GM13976 (cell line): ENCODE data around the gene BCAS3.

Experiments
- DNase-seq: peaks from one replicate; pipeline ENCODE4 v3.0.0; 2012; ENCODE audit warnings: low spot score
- in situ Hi-C: fragments of 300-500 bp; cut with MboI; formaldehyde crosslinking; loops from one replicate; pipeline ENCODE4 v1.12.0; 2022; ENCODE audit warnings: low sequenced_read_pairs, mixed read lengths, inconsistent platforms; ENCODE audit not compliant: unreplicated experiment
- TF ChIP-seq, protein P1 (sequence below): IDR thresholded peaks from 2 replicates; pipeline ENCODE4 v1.5.1; 2012; ENCODE audit warnings: borderline replicate concordance, mild to moderate bottlenecking; ENCODE audit not compliant: insufficient read depth; ENCODE audit errors: extremely low read depth, missing control alignments, control extremely low read depth

The BCAS3 gene

GRCh38 chr17:61211236-61211635 is 533.6 kb downstream of the BCAS3 start:
- DNase-seq, result no peak
- TF ChIP-seq, protein P1, sequence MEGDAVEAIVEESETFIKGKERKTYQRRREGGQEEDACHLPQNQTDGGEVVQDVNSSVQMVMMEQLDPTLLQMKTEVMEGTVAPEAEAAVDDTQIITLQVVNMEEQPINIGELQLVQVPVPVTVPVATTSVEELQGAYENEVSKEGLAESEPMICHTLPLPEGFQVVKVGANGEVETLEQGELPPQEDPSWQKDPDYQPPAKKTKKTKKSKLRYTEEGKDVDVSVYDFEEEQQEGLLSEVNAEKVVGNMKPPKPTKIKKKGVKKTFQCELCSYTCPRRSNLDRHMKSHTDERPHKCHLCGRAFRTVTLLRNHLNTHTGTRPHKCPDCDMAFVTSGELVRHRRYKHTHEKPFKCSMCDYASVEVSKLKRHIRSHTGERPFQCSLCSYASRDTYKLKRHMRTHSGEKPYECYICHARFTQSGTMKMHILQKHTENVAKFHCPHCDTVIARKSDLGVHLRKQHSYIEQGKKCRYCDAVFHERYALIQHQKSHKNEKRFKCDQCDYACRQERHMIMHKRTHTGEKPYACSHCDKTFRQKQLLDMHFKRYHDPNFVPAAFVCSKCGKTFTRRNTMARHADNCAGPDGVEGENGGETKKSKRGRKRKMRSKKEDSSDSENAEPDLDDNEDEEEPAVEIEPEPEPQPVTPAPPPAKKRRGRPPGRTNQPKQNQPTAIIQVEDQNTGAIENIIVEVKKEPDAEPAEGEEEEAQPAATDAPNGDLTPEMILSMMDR, result no peak
- in situ Hi-C loops, result no loop called here

DNA sequence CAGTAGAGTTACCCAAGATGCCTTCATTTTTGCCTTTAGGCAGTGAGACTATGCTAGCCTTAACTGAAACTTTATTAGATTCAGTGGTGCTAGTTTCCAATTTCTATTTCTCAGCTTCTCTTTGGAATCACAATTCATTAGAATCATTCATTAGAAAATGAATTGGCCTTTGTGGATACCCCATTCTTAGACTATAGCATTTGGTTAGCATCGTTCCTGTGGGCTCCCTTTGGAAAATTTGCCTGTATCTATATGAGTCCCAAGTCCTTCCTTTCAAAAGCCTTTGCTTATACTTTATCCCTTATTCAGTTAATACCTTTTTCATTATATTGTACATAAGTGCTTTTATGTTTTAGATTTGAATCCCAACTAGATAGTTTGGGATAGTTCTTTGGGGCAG is 535.0 kb downstream of the BCAS3 start:
- DNase-seq, result no peak
- in situ Hi-C loops, result no loop called here
- TF ChIP-seq, protein P1, result no peak

GRCh38 chr17:61214753-61215152 is 537.1 kb downstream of the BCAS3 start:
- TF ChIP-seq, protein P1, result no peak
- DNase-seq, result no peak
- in situ Hi-C loops, result no loop called here

- in situ Hi-C loops, result no loop called here
- DNase-seq, result no peak
- TF ChIP-seq, protein P1, result no peak
Observed at GRCh38 chr17:61216066-61216465, 538.4 kb downstream of the BCAS3 start.

- no peak for DNase-seq
- in situ Hi-C loops, result no loop called here
- TF ChIP-seq, protein P1, result no peak
Observed at GRCh38 chr17:61217878-61218437, 540.3 kb downstream of the BCAS3 start.

DNA sequence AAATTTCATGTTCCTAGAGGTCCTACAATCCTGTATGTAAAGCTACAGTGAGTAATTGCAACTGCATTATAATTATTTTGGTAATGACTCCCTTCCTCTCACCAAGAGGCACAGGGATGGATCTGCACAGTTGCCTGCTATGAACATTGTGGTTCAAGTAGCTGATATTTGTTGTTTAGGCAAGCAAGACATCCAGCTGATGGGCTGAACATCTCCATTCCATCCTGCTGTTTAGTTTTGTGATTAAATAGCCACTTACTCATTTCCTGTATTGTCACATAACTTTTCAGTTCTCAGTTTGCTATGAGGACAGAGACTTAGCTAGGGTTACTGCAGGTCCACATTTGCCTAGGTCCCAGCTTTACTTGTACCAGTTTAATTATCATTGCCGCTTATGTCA is 540.8 kb downstream of the BCAS3 start:
- TF ChIP-seq, protein P1, result no peak
- in situ Hi-C loops, result no loop called here
- DNase-seq, result no peak
